ENCODE data around the gene MTAP. TPM values are rescaled to one million over a fixed set of nuclear protein-coding genes. Genes with fewer than 3 reads are reported as not detected.

The MTAP gene
- total RNA-seq, 1 experiment from 2014 or later = 63.7 TPM

GRCh38 chr9:21804791-21805190, 2.4 kb downstream of the MTAP start:
- DNase-seq (ENCODE audit: low read depth) = no peak

- no peak for DNase-seq (ENCODE audit: low read depth)
Observed at GRCh38 chr9:21806644-21807043, 4.2 kb downstream of the MTAP start.

GRCh38 chr9:21810388-21810787, 8.0 kb downstream of the MTAP start:
- DNase-seq (ENCODE audit: low read depth) = peak; percentile 60

GRCh38 chr9:21810881-21811280, 8.4 kb downstream of the MTAP start:
- DNase-seq (ENCODE audit: low read depth) = no peak

- DNase-seq (ENCODE audit: low read depth) = no peak
Observed at GRCh38 chr9:21811914-21812313, 9.5 kb downstream of the MTAP start.

- DNase-seq (ENCODE audit: low read depth) = peak; percentile 98
Observed at GRCh38 chr9:21812415-21812814, 10.0 kb downstream of the MTAP start.

GRCh38 chr9:21812946-21813568, 10.6 kb downstream of the MTAP start:
- peak; percentile 84 for DNase-seq (ENCODE audit: low read depth)

GRCh38 chr9:21813575-21814473, 11.4 kb downstream of the MTAP start:
- DNase-seq (ENCODE audit: low read depth) = peak; percentile 88

GRCh38 chr9:21815643-21816042, 13.2 kb downstream of the MTAP start:
- DNase-seq (ENCODE audit: low read depth) = no peak

GRCh38 chr9:21817176-21817575, 14.7 kb downstream of the MTAP start:
- peak; percentile 30 for DNase-seq (ENCODE audit: low read depth)

- DNase-seq (ENCODE audit: low read depth) = no peak
Observed at GRCh38 chr9:21825637-21826036, 23.2 kb downstream of the MTAP start.

- no peak for DNase-seq (ENCODE audit: low read depth)
Observed at GRCh38 chr9:21828853-21829410, 26.5 kb downstream of the MTAP start.

GRCh38 chr9:21830589-21830988, 28.2 kb downstream of the MTAP start:
- DNase-seq (ENCODE audit: low read depth) = peak; percentile 61

GRCh38 chr9:21831841-21832509, 29.5 kb downstream of the MTAP start:
- DNase-seq (ENCODE audit: low read depth) = peak; percentile 94

- DNase-seq (ENCODE audit: low read depth) = no peak
Observed at GRCh38 chr9:21833090-21833801, 30.8 kb downstream of the MTAP start.

GRCh38 chr9:21835121-21835520, 32.7 kb downstream of the MTAP start:
- no peak for DNase-seq (ENCODE audit: low read depth)

GRCh38 chr9:21836437-21837161, 34.2 kb downstream of the MTAP start:
- peak; percentile 100 for DNase-seq (ENCODE audit: low read depth)

- peak; percentile 67 for DNase-seq (ENCODE audit: low read depth)
Observed at GRCh38 chr9:21837501-21837900, 35.1 kb downstream of the MTAP start.

- DNase-seq (ENCODE audit: low read depth) = no peak
Observed at GRCh38 chr9:21840647-21841046, 38.2 kb downstream of the MTAP start.

GRCh38 chr9:21841133-21841532, 38.7 kb downstream of the MTAP start:
- DNase-seq (ENCODE audit: low read depth) = no peak

GRCh38 chr9:21848615-21849014, 46.2 kb downstream of the MTAP start:
- no peak for DNase-seq (ENCODE audit: low read depth)

Measured in M059J (cell line).